PFSK-1 (cell line): ENCODE results near the gene PMIS2.

Source experiments
- POLR2AphosphoS5 ChIP-seq: IDR thresholded peaks from 2 replicates; pipeline ENCODE4 v1.6.1; 2012; ENCODE audit warnings: low read depth, mild to moderate bottlenecking, control low read depth, low read length, moderate library complexity
- REST ChIP-seq, 2 experiments: IDR thresholded peaks; 2 replicates each; pipeline versions ENCODE4 v1.6.1 to v1.8.0; 2011 to 2012; ENCODE audit warnings: low read depth in 2 of 2, low read length in 2 of 2, control low read depth in 1 of 2, inconsistent platforms in 1 of 2, mild to moderate bottlenecking in 1 of 2, moderate library complexity in 1 of 2; ENCODE audit not compliant: insufficient read depth in 1 of 2
- SIN3A ChIP-seq: IDR thresholded peaks from 2 replicates; pipeline ENCODE4 v1.6.1; 2012; ENCODE audit warnings: mild to moderate bottlenecking, low read length, moderate library complexity, borderline replicate concordance; ENCODE audit not compliant: insufficient read depth

- TF ChIP-seq SIN3A (no peak), POLR2AphosphoS5 (no peak), REST (IDR thresholded peaks at IDR 0.05; ENCODE audit: insufficient read depth in 1 of 2, low read depth in 2 of 2, low read length in 2 of 2) (no peak)
These were observed 4.9 kb downstream of the PMIS2 start for GRCh38 chr19:35590875-35591274.
